NCI-H460 (cell line): ENCODE data around the gene PPP1R13B. TPM values are rescaled to one million over a fixed set of nuclear protein-coding genes. Genes with fewer than 3 reads are reported as not detected.

Experiments used
- DNase-seq: peaks from one replicate; pipeline ENCODE4 v3.0.0-alpha.2; 2016; ENCODE audit warnings: low read depth; ENCODE audit errors: extremely low read depth
- total RNA-seq: library from RNA; depleted of rRNA; stranded (reverse); fragments of >200 nt; shearing (Covaris generic); gene quantifications from 2 replicates; pipeline ENCODE4 v1.2.3, GENCODE V29; 2014

Gene PPP1R13B
- total RNA-seq, 1 experiment from 2014 or later: 1.4 TPM

DNA sequence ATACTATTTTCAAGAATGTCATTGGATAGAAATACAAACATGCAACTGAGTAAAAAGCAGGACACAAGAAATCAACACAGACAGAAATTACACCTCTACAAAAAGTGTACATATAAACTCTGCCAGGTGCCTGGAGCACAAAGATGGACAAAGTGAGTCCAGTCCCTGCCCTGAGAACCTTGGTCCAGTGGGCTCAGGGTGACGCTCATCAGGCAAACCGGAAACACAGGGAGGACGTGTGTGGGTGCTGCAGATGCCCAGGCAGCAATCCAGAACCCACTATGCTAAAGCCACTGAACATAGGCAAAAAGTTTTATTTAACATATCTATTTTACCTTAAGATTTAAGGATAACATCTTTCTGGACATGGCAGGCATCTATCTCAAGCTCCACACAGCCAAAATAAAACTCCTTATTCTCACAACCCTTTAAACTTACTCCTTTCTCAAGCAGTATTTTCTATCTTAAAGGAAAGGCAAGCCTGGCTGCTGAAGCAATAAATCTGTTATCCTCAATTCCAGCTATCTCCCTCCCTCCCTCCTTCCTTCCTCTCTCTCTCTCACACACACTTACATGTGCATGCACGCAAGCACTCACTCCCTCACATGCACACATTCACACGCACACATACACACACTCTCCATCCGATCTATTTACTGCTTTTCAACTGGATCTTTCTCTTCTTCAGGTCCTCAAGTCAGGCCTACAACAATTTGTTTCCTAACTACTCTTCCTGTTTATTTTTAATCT lies 10.2 kb downstream of the PPP1R13B start:
- DNase-seq: no peak

GRCh38 chr14:103834956-103835355 lies 12.4 kb downstream of the PPP1R13B start:
- DNase-seq: no peak

- DNase-seq: no peak
Observed at GRCh38 chr14:103833711-103834110, 13.7 kb downstream of the PPP1R13B start.

GRCh38 chr14:103832046-103832445 lies 15.3 kb downstream of the PPP1R13B start:
- no peak for DNase-seq

DNA sequence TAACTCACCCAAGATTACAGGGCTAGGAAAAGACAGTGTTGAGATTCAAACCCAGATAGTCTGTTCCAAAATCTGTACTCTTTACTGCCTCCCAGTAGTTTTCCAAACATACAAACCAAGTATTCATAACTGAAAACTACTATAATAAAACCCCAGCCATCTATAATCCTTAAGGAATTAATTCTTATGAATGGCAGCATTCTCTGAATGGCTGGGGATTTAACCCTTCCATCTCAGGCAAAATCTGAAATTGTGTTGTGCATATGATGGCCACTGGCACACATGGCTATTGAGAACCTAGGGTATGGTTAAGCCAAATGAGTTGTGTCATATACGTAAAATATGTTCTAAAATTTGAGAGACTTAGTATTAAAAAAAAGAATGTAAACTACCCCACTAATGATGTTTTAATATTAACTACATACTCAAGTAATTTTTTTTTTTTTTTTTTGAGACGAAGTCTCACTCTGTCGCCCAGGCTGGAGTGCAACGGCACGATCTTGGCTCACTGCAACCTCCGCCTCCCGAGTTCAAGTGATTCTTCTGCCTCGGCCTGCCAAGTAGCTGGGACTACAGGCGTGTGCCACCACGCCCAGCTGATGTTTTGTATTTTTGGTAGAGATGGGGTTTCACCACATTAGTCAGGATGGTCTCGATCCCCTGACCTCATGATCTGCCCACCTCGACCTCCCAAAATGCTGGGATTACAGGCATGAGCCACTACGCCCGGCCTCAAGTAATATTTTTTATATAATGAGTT lies 16.7 kb downstream of the PPP1R13B start:
- no peak for DNase-seq

DNA sequence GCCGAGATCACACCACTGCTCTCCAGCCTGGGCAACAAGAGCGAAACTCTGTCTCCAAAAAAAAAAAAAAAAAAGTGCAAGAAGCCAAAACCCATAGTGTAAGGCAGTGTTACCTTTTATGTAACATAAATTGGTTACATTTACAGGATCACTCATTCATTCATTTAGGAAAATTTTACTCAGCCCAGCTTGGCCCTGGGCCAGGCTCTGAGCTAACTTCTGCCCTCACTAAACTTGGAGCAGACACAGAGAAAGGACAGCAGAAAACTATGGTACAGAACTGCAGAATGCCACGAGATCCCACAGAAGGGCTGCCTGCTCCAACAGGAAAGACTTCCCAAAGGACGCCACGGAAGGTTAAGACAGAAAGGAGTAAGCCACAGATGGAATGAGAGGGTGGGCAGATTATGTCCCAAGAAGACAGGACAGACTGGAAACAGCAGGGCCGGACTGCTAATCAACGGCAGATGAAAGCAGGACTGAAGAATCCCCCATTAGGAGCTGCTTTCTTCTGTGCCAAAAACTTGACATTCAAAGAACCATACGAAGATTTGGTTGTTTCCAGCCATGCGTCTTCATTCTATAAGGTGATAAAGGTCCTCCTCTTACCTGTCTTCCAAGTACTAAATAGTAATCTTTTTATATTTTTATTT lies 18.9 kb downstream of the PPP1R13B start:
- no peak for DNase-seq

- no peak for DNase-seq
Observed at GRCh38 chr14:103825101-103825500, 22.3 kb downstream of the PPP1R13B start.

DNA sequence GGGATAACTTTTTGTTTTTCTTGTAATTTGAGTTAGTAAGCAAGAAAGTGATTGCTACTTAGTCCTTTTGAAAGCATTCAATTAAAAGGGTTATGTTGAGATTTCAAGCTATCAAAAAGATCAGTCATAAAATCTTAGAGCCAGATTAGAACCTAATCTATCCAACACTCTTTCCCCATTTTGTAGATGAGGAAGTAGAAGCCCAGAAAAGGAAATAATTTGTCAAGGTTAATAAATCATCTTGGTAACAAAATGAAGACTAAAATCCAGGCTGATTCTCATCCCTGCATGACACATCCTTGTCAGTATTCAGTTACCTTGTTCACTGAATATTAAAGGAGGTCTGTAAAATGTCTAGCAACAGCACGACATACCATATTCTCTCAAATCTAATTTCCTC lies 26.5 kb downstream of the PPP1R13B start:
- DNase-seq: no peak

GRCh38 chr14:103820382-103820781 lies 27.0 kb downstream of the PPP1R13B start:
- DNase-seq: no peak

DNA sequence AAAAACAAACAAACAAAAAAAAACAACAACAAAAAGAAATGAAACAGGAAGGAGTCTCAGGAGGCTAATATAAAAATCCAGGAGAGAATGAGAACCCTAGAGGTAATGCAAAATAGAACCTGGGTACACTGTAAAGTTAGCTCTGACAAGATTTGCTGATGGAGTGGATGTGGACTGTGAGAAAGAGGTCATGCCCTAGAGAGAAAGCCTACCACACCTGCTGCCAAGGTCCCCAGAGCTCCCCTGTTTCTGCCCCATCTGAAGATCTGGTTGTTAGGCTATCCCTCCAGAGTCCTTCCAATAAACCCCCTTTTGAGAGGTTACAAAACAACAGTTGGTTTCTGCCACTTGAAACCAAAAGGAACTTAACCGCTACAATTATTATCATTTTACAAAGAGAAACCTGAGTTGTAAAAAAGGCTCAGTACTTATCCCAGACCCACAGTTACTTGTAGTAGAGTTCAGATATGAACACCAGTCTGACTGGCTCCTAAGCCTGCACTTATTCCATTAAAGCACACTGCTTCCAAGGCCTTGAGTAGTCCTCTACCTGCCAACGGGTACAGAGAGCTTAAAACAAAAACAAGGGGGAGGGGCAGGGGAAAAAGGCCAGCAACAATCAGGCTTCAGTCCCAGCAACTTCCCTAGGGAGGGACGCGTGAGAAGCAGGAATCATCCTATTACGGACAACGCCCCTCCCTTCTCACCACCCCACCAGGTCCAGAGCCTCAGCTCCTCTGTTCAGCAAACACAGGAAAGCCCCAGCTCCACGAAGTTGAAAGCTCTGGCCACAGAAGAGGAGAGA lies 27.7 kb downstream of the PPP1R13B start:
- DNase-seq: no peak

DNA sequence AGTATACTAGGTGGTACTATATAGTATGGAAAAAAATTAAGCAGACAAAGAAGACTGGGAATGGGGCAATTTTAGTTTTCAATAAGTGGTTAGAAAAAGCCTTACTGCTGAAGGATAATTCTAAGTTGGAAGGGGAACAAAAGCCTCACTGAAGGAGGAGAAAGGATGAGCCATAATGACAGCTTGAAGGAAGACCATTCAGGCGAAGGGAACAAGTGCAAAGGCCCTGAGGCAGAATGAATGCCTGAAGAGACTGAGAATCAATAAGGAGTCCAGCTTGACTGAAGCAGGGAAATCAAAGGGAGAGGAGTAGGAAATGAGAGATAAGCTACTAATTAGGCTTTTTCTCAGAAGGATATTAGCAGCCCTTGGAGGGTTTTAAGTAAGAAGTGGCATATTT lies 28.5 kb downstream of the PPP1R13B start:
- DNase-seq: no peak

GRCh38 chr14:103818422-103818821 lies 29.0 kb downstream of the PPP1R13B start:
- no peak for DNase-seq

- DNase-seq: no peak
Observed at GRCh38 chr14:103817595-103817994, 29.8 kb downstream of the PPP1R13B start.

GRCh38 chr14:103816991-103817390 lies 30.4 kb downstream of the PPP1R13B start:
- no peak for DNase-seq

DNA sequence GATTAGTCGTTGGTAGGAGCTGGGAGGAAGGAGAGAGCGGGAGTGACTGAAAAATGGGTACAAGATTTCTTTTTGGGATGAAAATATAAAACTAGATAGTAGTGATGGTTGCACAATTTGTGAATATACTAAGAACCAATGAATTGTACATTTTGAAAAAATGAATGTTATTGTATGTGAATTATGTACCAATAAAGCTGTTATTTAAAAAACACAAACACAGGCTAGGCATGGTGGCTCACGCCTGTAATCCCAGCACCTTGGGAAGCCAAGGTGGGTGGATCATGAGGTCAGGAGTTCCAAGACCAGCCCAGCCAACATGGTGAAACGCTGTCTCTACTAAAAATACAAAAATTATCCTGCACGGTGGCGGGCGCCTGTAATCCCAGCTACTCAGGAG lies 32.1 kb downstream of the PPP1R13B start:
- no peak for DNase-seq

DNA sequence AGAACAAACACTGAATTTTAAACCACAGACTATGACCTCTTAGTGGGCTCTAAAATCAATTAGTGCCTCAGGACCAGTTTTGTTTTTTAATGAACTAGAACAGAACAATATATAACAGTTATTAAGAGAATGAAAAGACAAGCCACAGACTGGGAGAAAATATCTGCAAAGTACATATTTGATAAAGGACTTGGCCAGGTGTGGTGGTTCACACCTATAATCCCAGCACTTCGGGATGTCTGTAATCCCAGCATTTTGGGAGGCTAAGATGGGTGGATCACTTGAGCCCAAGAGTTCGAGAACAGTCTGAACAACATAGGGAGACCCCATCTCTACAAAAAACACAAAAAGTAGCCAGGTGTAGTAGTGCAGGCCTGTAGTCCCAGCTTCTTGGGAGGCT lies 36.2 kb downstream of the PPP1R13B start:
- no peak for DNase-seq

DNA sequence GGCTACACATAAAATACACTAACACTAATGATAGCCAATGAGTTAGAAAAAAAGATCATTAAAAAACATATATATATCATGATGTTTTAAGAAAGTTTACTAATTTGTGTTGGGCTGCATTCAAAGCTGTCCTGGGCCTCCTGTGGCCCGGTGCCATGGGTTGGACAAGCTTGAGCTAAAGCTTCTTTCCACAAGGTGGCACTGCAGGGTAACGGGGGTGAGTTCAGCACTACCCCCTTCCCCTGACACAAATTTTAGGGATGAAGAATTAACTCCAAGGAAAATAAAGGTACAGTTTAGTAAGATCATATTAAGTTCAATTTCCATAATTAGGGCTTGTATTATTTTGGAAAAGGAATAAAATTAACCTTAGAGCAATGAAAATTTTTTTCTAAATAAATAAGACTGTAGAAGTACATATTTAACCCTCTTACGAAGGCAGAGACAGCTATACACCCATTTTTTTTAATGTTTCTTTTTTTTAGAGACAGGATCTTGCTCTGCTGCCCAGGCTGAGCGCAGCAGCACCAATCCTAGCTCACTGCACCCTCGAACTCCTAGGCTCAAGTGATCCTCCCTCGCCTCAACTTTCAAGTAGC lies 38.9 kb downstream of the PPP1R13B start:
- peak; percentile 75 for DNase-seq

DNA sequence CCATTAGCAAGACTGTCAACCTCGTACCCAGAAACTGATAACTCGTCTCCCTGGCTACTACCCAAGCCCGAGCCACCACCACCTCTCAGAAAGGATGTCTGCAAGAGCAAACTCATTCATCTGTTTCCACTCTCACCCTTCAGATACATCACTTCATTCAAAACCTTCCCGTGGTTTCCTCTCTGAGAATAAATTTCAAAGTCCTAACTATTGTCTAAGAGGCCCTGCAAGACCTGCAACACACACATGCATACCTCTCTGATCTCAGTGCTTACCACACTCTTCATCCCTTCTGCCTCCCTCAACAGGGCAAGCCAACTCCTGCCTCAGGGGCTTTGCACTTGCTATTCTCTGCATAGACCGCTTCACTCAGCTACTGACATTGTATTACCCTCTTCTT lies 40.6 kb downstream of the PPP1R13B start:
- DNase-seq: no peak

GRCh38 chr14:103805708-103806107 lies 41.7 kb downstream of the PPP1R13B start:
- DNase-seq: no peak

- no peak for DNase-seq
Observed at GRCh38 chr14:103803661-103804060, 43.7 kb downstream of the PPP1R13B start.
